ENCODE results near the gene DNAH10. TPM values are rescaled to one million over a fixed set of nuclear protein-coding genes. Genes with fewer than 3 reads are reported as not detected.
"Not testable (repeated sequence)": the region's sequence is repeated elsewhere in the genome, so short reads cannot be mapped to it uniquely, and the experiment has no call there.

DNAH10 gene
- total RNA-seq, 2 experiments from 2014 or later = 0.18 TPM

- H3K27me3 Mint-ChIP-seq (ENCODE audit: low read depth) = peaks cover 21% of the 10 kb centered on the region
- H3K4me1 Mint-ChIP-seq (ENCODE audit: low read depth) = peaks cover 14% of the 10 kb centered on the region
- ChIA-PET CTCF (no interaction called here), POLR2A (no interaction called here)
- peak overlapping the region; percentile 7 for H3K4me3 Mint-ChIP-seq
- H3K9me3 Mint-ChIP-seq (ENCODE audit: insufficient read depth) = no peaks in the 10 kb centered on the region
- peak; percentile 70 for DNase-seq
- H3K36me3 Mint-ChIP-seq (ENCODE audit: low read depth) = no peaks in the 10 kb centered on the region
- H3K27ac Mint-ChIP-seq = no peak overlapping the region
- ATAC-seq = peak; percentile 70
Observed at GRCh38 chr12:123767613-123768012, 5.5 kb downstream of the DNAH10 start.

- no peaks in the 10 kb centered on the region for H3K9me3 Mint-ChIP-seq (ENCODE audit: insufficient read depth)
- H3K27me3 Mint-ChIP-seq (ENCODE audit: low read depth) = peaks cover 19% of the 10 kb centered on the region
- no peaks in the 10 kb centered on the region for H3K36me3 Mint-ChIP-seq (ENCODE audit: low read depth)
- H3K27ac Mint-ChIP-seq = no peak overlapping the region
- no peak for DNase-seq
- ChIA-PET CTCF (no interaction called here), POLR2A (no interaction called here)
- no peak overlapping the region for H3K4me3 Mint-ChIP-seq
- peaks cover 14% of the 10 kb centered on the region for H3K4me1 Mint-ChIP-seq (ENCODE audit: low read depth)
- no peak for ATAC-seq
Observed at GRCh38 chr12:123771261-123771660, 9.2 kb downstream of the DNAH10 start.

GRCh38 chr12:123772074-123772473 is 10.0 kb downstream of the DNAH10 start:
- Mint-ChIP-seq H3K36me3 (ENCODE audit: low read depth) (no peaks in the 10 kb centered on the region), H3K27me3 (ENCODE audit: low read depth) (peaks cover 18% of the 10 kb centered on the region), H3K9me3 (ENCODE audit: insufficient read depth) (no peaks in the 10 kb centered on the region), H3K4me3 (no peak overlapping the region), H3K4me1 (ENCODE audit: low read depth) (peaks cover 13% of the 10 kb centered on the region), H3K27ac (no peak overlapping the region)
- DNase-seq (no peak), ATAC-seq (no peak)
- CTCF ChIA-PET = interaction anchor here (1.0 kb wide), 1 partner anchor 10 kb away, joined by 3 read pairs; the partner anchor contains the start of gene DNAH10
- POLR2A ChIA-PET = interaction anchor here (0.6 to 1.1 kb wide), 2 partner anchors 8 to 12 kb away, joined by 3 read pairs; no protein-coding TSS in a partner anchor

GRCh38 chr12:123773375-123773774 is 11.3 kb downstream of the DNAH10 start:
- DNase-seq = no peak
- ATAC-seq = no peak
- Mint-ChIP-seq H3K27ac (no peak overlapping the region), H3K36me3 (ENCODE audit: low read depth) (no peaks in the 10 kb centered on the region), H3K9me3 (ENCODE audit: insufficient read depth) (no peaks in the 10 kb centered on the region), H3K4me3 (no peak overlapping the region), H3K27me3 (ENCODE audit: low read depth) (peaks cover 11% of the 10 kb centered on the region), H3K4me1 (ENCODE audit: low read depth) (peaks cover under 1% of the 10 kb centered on the region)
- ChIA-PET CTCF (no interaction called here), POLR2A (no interaction called here)

GRCh38 chr12:123779551-123779950 is 17.4 kb downstream of the DNAH10 start:
- no peaks in the 10 kb centered on the region for H3K4me1 Mint-ChIP-seq (ENCODE audit: low read depth)
- peaks cover 3% of the 10 kb centered on the region for H3K27me3 Mint-ChIP-seq (ENCODE audit: low read depth)
- ATAC-seq = no peak
- CTCF ChIA-PET = interaction anchor here (1.0 kb wide), 1 partner anchor 13 kb away, joined by 3 read pairs; no protein-coding TSS in a partner anchor
- H3K4me3 Mint-ChIP-seq = no peak overlapping the region
- DNase-seq = no peak
- no peaks in the 10 kb centered on the region for H3K9me3 Mint-ChIP-seq (ENCODE audit: insufficient read depth)
- H3K27ac Mint-ChIP-seq = no peak overlapping the region
- no peaks in the 10 kb centered on the region for H3K36me3 Mint-ChIP-seq (ENCODE audit: low read depth)
- POLR2A ChIA-PET = no interaction called here

- Mint-ChIP-seq H3K4me1 (ENCODE audit: low read depth) (no peaks in the 10 kb centered on the region), H3K27ac (no peak overlapping the region), H3K4me3 (no peak overlapping the region), H3K27me3 (ENCODE audit: low read depth) (no peaks in the 10 kb centered on the region), H3K9me3 (ENCODE audit: insufficient read depth) (no peaks in the 10 kb centered on the region), H3K36me3 (ENCODE audit: low read depth) (no peaks in the 10 kb centered on the region)
- POLR2A ChIA-PET = interaction anchor here (1.0 kb wide), 1 partner anchor 11 kb away, joined by 3 read pairs; no protein-coding TSS in a partner anchor
- ATAC-seq (no peak), DNase-seq (no peak)
- CTCF ChIA-PET = interaction anchor here (0.9 kb wide), 1 partner anchor 17 kb away, joined by 3 read pairs; no protein-coding TSS in a partner anchor
Observed at GRCh38 chr12:123782997-123783792, 21.1 kb downstream of the DNAH10 start.

- CTCF ChIA-PET = no interaction called here
- H3K27ac Mint-ChIP-seq = no peak overlapping the region
- H3K36me3 Mint-ChIP-seq (ENCODE audit: low read depth) = no peaks in the 10 kb centered on the region
- ATAC-seq (no peak), DNase-seq (no peak)
- no peaks in the 10 kb centered on the region for H3K4me1 Mint-ChIP-seq (ENCODE audit: low read depth)
- POLR2A ChIA-PET = no interaction called here
- no peak overlapping the region for H3K4me3 Mint-ChIP-seq
- H3K27me3 Mint-ChIP-seq (ENCODE audit: low read depth) = peaks cover 3% of the 10 kb centered on the region
- no peaks in the 10 kb centered on the region for H3K9me3 Mint-ChIP-seq (ENCODE audit: insufficient read depth)
Observed at GRCh38 chr12:123787466-123787865, 25.4 kb downstream of the DNAH10 start.

GRCh38 chr12:123788541-123788940 is 26.4 kb downstream of the DNAH10 start:
- ATAC-seq = no peak
- ChIA-PET CTCF (no interaction called here), POLR2A (no interaction called here)
- peaks cover 3% of the 10 kb centered on the region for H3K27me3 Mint-ChIP-seq (ENCODE audit: low read depth)
- H3K27ac Mint-ChIP-seq = no peak overlapping the region
- H3K4me1 Mint-ChIP-seq (ENCODE audit: low read depth) = no peaks in the 10 kb centered on the region
- H3K9me3 Mint-ChIP-seq (ENCODE audit: insufficient read depth) = no peaks in the 10 kb centered on the region
- H3K36me3 Mint-ChIP-seq (ENCODE audit: low read depth) = no peaks in the 10 kb centered on the region
- H3K4me3 Mint-ChIP-seq = no peak overlapping the region
- DNase-seq = no peak

GRCh38 chr12:123789422-123789821 is 27.3 kb downstream of the DNAH10 start:
- H3K4me1 Mint-ChIP-seq (ENCODE audit: low read depth); H3K36me3 Mint-ChIP-seq (ENCODE audit: low read depth); CTCF ChIA-PET; POLR2A ChIA-PET; DNase-seq; ATAC-seq; H3K27ac Mint-ChIP-seq; H3K27me3 Mint-ChIP-seq (ENCODE audit: low read depth); H3K9me3 Mint-ChIP-seq (ENCODE audit: insufficient read depth); H3K4me3 Mint-ChIP-seq: not testable (repeated sequence)

GRCh38 chr12:123790905-123791467 is 28.9 kb downstream of the DNAH10 start:
- H3K27ac Mint-ChIP-seq = no peak overlapping the region
- ChIA-PET CTCF (no interaction called here), POLR2A (no interaction called here)
- no peak overlapping the region for H3K4me3 Mint-ChIP-seq
- no peak for ATAC-seq
- H3K36me3 Mint-ChIP-seq (ENCODE audit: low read depth) = no peaks in the 10 kb centered on the region
- peaks cover 3% of the 10 kb centered on the region for H3K27me3 Mint-ChIP-seq (ENCODE audit: low read depth)
- no peak for DNase-seq
- H3K9me3 Mint-ChIP-seq (ENCODE audit: insufficient read depth) = no peaks in the 10 kb centered on the region
- no peaks in the 10 kb centered on the region for H3K4me1 Mint-ChIP-seq (ENCODE audit: low read depth)

GRCh38 chr12:123794027-123794426 is 31.9 kb downstream of the DNAH10 start:
- no peaks in the 10 kb centered on the region for H3K36me3 Mint-ChIP-seq (ENCODE audit: low read depth)
- no peak overlapping the region for H3K4me3 Mint-ChIP-seq
- peaks cover 3% of the 10 kb centered on the region for H3K27me3 Mint-ChIP-seq (ENCODE audit: low read depth)
- no peak overlapping the region for H3K27ac Mint-ChIP-seq
- no peaks in the 10 kb centered on the region for H3K4me1 Mint-ChIP-seq (ENCODE audit: low read depth)
- no peaks in the 10 kb centered on the region for H3K9me3 Mint-ChIP-seq (ENCODE audit: insufficient read depth)
- no peak for ATAC-seq
- ChIA-PET CTCF (no interaction called here), POLR2A (no interaction called here)
- no peak for DNase-seq

GRCh38 chr12:123798518-123798917 is 36.4 kb downstream of the DNAH10 start:
- Mint-ChIP-seq H3K4me3 (no peak overlapping the region), H3K27me3 (ENCODE audit: low read depth) (peaks cover 2% of the 10 kb centered on the region), H3K4me1 (ENCODE audit: low read depth) (no peaks in the 10 kb centered on the region), H3K27ac (no peak overlapping the region), H3K9me3 (ENCODE audit: insufficient read depth) (no peaks in the 10 kb centered on the region), H3K36me3 (ENCODE audit: low read depth) (no peaks in the 10 kb centered on the region)
- CTCF ChIA-PET = no interaction called here
- ATAC-seq (no peak), DNase-seq (no peak)
- POLR2A ChIA-PET = no interaction called here
